Suprapubic skin (tissue), 4 donors: ENCODE data around the gene PPP2R2B. TPM values are rescaled to one million over a fixed set of nuclear protein-coding genes. Genes with fewer than 3 reads are reported as not detected.

Experiments used
- DNase-seq, 2 donors: peaks; one replicate each; pipeline ENCODE4 v3.0.0-alpha.2; 2019; ENCODE audit warnings: low spot score in 2 of 2
- H3K27ac ChIP-seq: fragments of 200-600 bp; sonication (generic); one replicate; pipeline ENCODE4 v1.5.1; 2019
- H3K27me3 ChIP-seq: fragments of 200-600 bp; sonication (generic); one replicate; pipeline ENCODE4 v1.5.1; 2019
- H3K36me3 ChIP-seq: fragments of 200-600 bp; sonication (generic); one replicate; pipeline ENCODE4 v1.5.1; 2019
- H3K4me1 ChIP-seq: fragments of 200-600 bp; sonication (generic); one replicate; pipeline ENCODE4 v1.5.1; 2019
- H3K4me3 ChIP-seq: fragments of 200-600 bp; sonication (generic); one replicate; pipeline ENCODE4 v1.5.1; 2019; ENCODE audit warnings: mild to moderate bottlenecking
- H3K9me3 ChIP-seq: fragments of 200-600 bp; sonication (generic); one replicate; pipeline ENCODE4 v1.5.1; 2019
- CTCF ChIP-seq, 2 donors: fragments of 200-600 bp in 1 of 2; fragments of 450-650 bp in 1 of 2; sonication (generic) in 1 of 2; IDR thresholded peaks; one replicate each; pipeline ENCODE4 v1.5.1; 2016 to 2019; ENCODE audit warnings: antibody characterized with exemption in 2 of 2, mild to moderate bottlenecking in 1 of 2, moderate library complexity in 1 of 2
- EP300 ChIP-seq: sonication (generic); formaldehyde crosslinking; IDR thresholded peaks from one replicate; pipeline ENCODE4 v1.6.1; 2017; ENCODE audit warnings: antibody characterized with exemption
- POLR2A ChIP-seq, 2 donors: fragments of 450-650 bp; IDR thresholded peaks; one replicate each; pipeline ENCODE4 v1.6.1; 2017; ENCODE audit warnings: antibody characterized with exemption in 2 of 2, mild to moderate bottlenecking in 2 of 2, moderate library complexity in 2 of 2
- POLR2AphosphoS5 ChIP-seq, 3 donors: sonication (generic); formaldehyde crosslinking; IDR thresholded peaks; one replicate each; pipeline ENCODE4 v1.6.1; 2017; ENCODE audit warnings: antibody characterized with exemption in 3 of 3
- WGBS: methylation state at CpG from one replicate; pipeline ENCODE4 v1.1.5; 2018; 5-methylcytosine and 5-hydroxymethylcytosine counted together
- total RNA-seq, 4 donors: library from RNA; depleted of rRNA; stranded (reverse); fragments of >200 nt; gene quantifications; one replicate each; pipeline ENCODE4 v1.1.0, GENCODE V29; 2016

PPP2R2B gene
- total RNA-seq, 4 donors from 2014 or later = 1.2 to 6.4 (median 3.8) TPM

DNA sequence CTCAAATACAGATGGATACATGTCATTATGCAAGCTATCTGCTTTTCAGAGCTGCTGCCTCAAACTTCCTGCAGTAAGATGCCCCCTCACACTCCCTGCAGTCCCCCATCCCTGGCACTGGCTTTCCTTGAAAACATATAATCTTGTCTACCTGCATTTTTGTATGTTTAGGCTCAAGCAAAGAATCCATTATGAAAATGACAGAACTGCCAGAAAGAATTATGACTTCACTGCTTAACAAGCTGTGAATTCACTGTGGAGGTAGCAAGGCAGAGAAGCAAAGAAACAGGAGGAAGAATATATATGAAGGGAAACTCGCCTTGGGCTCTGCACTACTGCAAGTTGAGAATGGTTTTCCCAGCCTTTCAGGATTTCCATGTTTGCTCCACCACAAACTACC lies 39.4 kb upstream of the PPP2R2B start:
- Histone ChIP-seq H3K36me3 (no peaks in the 10 kb centered on the region), H3K27ac (no peak overlapping the region), H3K4me1 (no peaks in the 10 kb centered on the region), H3K4me3 (no peak overlapping the region), H3K9me3 (no peaks in the 10 kb centered on the region), H3K27me3 (peaks cover 5% of the 10 kb centered on the region)
- 55% methylated on average over 1 of the region's 1 CpG for WGBS
- TF ChIP-seq CTCF (IDR thresholded peaks at IDR 0.05) (no peak), EP300 (no peak), POLR2A (IDR thresholded peaks at IDR 0.05) (no peak), POLR2AphosphoS5 (IDR thresholded peaks at IDR 0.05) (no peak)
- no peak for DNase-seq

GRCh38 chr5:146912874-146913273 lies 34.3 kb upstream of the PPP2R2B start:
- TF ChIP-seq POLR2A (IDR thresholded peaks at IDR 0.05) (no peak), CTCF (IDR thresholded peaks at IDR 0.05) (no peak), POLR2AphosphoS5 (IDR thresholded peaks at IDR 0.05) (no peak), EP300 (no peak)
- H3K36me3 ChIP-seq = no peaks in the 10 kb centered on the region
- H3K9me3 ChIP-seq = no peaks in the 10 kb centered on the region
- 82% methylated on average over 3 of the region's 3 CpGs for WGBS
- no peak for DNase-seq
- no peak overlapping the region for H3K4me3 ChIP-seq
- no peaks in the 10 kb centered on the region for H3K27me3 ChIP-seq
- H3K27ac ChIP-seq = no peak overlapping the region
- H3K4me1 ChIP-seq = no peaks in the 10 kb centered on the region

- Histone ChIP-seq H3K4me3 (no peak overlapping the region), H3K27ac (no peak overlapping the region), H3K36me3 (no peaks in the 10 kb centered on the region), H3K9me3 (no peaks in the 10 kb centered on the region), H3K27me3 (no peaks in the 10 kb centered on the region), H3K4me1 (no peaks in the 10 kb centered on the region)
- TF ChIP-seq EP300 (no peak), CTCF (IDR thresholded peaks at IDR 0.05) (no peak), POLR2AphosphoS5 (IDR thresholded peaks at IDR 0.05) (no peak), POLR2A (IDR thresholded peaks at IDR 0.05) (no peak)
- no peak for DNase-seq
These were observed 31.7 kb upstream of the PPP2R2B start for GRCh38 chr5:146910239-146910638.

DNA sequence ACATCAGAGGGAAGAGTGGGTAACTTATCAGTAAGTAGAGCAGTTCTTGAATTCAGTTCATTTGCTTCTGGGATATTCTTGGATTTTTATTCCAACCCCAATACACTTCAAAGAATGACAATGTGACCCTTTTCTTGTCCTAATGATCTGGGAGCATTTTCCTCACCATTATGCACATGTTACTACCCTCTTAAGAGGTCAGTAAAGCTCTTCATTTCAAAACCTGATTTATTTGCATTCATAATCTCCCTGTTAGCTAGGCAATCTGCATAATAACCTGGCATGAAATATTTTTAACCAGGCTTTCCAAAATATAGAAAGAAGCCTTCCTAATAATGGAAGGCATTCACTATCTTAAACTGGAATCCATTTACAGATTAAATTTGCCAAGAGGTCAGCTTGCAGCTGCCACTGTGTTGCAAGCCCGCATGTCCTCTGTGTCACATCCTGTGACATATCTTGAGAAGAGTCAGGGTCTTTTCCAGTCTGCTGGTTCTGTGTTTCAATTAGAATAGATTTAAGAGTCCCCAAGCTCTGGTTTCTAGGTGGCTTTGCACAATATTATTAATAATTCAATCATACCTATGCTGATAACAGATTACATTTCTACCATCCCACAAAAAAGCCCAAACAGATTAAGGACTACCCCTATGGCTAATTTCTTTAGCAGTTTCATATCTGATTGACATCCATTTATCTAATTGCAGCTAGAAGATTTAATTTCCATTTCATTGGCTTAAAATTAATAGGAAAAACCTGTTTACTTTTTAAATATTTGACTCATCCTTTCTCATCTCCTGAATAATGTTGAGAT lies 30.9 kb upstream of the PPP2R2B start:
- H3K27ac ChIP-seq = no peak overlapping the region

More for the DNA sequence above, 30.9 kb upstream of the PPP2R2B start:
- H3K4me3 ChIP-seq = no peak overlapping the region
- H3K27me3 ChIP-seq = no peaks in the 10 kb centered on the region
- TF ChIP-seq EP300 (no peak), POLR2A (IDR thresholded peaks at IDR 0.05) (no peak), CTCF (IDR thresholded peaks at IDR 0.05) (no peak), POLR2AphosphoS5 (IDR thresholded peaks at IDR 0.05) (no peak)
- 68% methylated on average over 1 of the region's 1 CpG for WGBS
- no peaks in the 10 kb centered on the region for H3K36me3 ChIP-seq
- no peaks in the 10 kb centered on the region for H3K4me1 ChIP-seq
- H3K9me3 ChIP-seq = no peaks in the 10 kb centered on the region
- no peak for DNase-seq
